ENCODE results near the gene NUDT14.
A peak's percentile ranks its signal among the peaks of the same experiment; 100 is the strongest.

The NUDT14 gene

GRCh38 chr14:105176513-105176912 lies 4.6 kb downstream of the NUDT14 start:
- no peaks in the 10 kb centered on the region for H3K36me3 ChIP-seq (ENCODE audit: control insufficient read depth in 2 of 2, insufficient read depth in 1 of 2, low read length in 2 of 2)
- H3K4me1 ChIP-seq (ENCODE audit: control insufficient read depth, insufficient read depth, low read length), result no peaks in the 10 kb centered on the region
- H3K9me3 ChIP-seq (ENCODE audit: control insufficient read depth, insufficient read depth, low read depth, low read length), result no peaks in the 10 kb centered on the region
- H3K4me3 ChIP-seq (ENCODE audit: low read depth, low read length), result no peak overlapping the region
- H3K27ac ChIP-seq (ENCODE audit: extremely low read depth, low read depth, low read length), result no peak overlapping the region
- TF ChIP-seq TSHZ1 (tag by site-specific recombination; IDR thresholded peaks at IDR 0.05; ENCODE audit: borderline replicate concordance) (no peak), ZIC2 (tag by site-specific recombination; IDR thresholded peaks at IDR 0.05) (no peak), ZNF16 (tag by site-specific recombination; IDR thresholded peaks at IDR 0.05; ENCODE audit: low read depth) (peak; percentile 35; the same call in 1 of the 2 replicates), ZNF132 (tag by site-specific recombination; IDR thresholded peaks at IDR 0.05; ENCODE audit: borderline replicate concordance) (no peak), ZNF692 (tag by site-specific recombination; IDR thresholded peaks at IDR 0.05) (no peak), ZNF624 (tag by site-specific recombination; IDR thresholded peaks at IDR 0.05) (no peak), GLI4 (tag by site-specific recombination; IDR thresholded peaks at IDR 0.05) (no peak), ZNF2 (tag by site-specific recombination; IDR thresholded peaks at IDR 0.05) (no peak), SP7 (tag by site-specific recombination; IDR thresholded peaks at IDR 0.05) (0 out of 2 replicates have a peak, but pooled peaks have one; percentile 3), ZNF366 (tag by site-specific recombination; conservative IDR thresholded peaks at IDR 0.05) (no peak), ZFHX2 (tag by site-specific recombination; conservative IDR thresholded peaks at IDR 0.05) (peak; percentile 72), ELK4 (IDR thresholded peaks at IDR 0.05; ENCODE audit: borderline replicate concordance, low read depth, low read length) (no peak), ZNF600 (tag by site-specific recombination; IDR thresholded peaks at IDR 0.05) (peak; percentile 57), ZNF571 (tag by site-specific recombination; IDR thresholded peaks at IDR 0.05) (no peak), EGR2 (tag by site-specific recombination; IDR thresholded peaks at IDR 0.05; ENCODE audit: low read depth) (0 out of 2 replicates have a peak, but pooled peaks have one; percentile 56), ZNF48 (tag by site-specific recombination; IDR thresholded peaks at IDR 0.05) (no peak), ZNF645 (tag by site-specific recombination; IDR thresholded peaks at IDR 0.05) (no peak), ZNF335 (tag by site-specific recombination; conservative IDR thresholded peaks at IDR 0.05) (no peak), ZNF623 (tag by site-specific recombination; IDR thresholded peaks at IDR 0.05) (no peak)
- ChIA-PET POLR2A (no interaction called here), CTCF (interaction anchor here (0.5 to 1.4 kb wide), 5 partner anchors 10 to 315 kb away, joined by 3 to 5 read pairs (median 3); no protein-coding TSS in a partner anchor)

Measured in HEK293 (cell line).